ENCODE measurements around the gene E2F3.

DNA sequence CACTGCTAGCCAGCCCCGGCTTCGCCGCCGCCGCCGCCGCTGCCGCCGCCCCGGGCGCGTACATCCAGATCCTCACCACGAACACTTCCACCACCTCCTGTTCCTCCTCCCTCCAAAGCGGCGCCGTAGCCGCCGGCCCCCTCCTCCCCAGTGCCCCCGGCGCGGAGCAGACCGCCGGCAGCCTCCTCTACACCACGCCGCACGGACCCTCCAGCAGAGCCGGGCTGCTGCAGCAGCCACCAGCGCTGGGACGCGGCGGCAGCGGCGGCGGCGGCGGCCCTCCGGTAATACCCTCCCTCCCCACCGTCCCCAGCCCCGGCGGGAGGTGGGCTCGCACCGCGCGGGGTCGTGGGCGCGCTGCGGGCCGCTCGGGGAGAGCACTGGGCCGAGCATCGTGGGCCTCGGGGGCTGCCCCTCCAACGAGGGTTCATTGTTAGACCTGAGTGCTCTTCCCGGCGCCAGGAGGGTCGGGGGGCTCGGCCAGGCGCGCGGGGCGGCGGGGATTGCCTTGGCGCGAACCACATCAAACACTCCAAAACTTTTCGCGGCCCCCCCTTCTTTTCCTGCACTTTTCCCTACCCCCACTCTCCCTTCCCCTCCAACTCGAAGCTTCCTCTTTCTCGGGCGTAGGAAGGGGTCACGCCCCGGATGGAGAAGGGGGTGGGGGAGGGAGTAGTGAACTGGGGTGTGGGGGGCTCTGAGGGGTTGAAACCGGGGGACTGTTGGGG lies 827 bp downstream of the E2F3 start:
- TF ChIP-seq, protein P1, sequence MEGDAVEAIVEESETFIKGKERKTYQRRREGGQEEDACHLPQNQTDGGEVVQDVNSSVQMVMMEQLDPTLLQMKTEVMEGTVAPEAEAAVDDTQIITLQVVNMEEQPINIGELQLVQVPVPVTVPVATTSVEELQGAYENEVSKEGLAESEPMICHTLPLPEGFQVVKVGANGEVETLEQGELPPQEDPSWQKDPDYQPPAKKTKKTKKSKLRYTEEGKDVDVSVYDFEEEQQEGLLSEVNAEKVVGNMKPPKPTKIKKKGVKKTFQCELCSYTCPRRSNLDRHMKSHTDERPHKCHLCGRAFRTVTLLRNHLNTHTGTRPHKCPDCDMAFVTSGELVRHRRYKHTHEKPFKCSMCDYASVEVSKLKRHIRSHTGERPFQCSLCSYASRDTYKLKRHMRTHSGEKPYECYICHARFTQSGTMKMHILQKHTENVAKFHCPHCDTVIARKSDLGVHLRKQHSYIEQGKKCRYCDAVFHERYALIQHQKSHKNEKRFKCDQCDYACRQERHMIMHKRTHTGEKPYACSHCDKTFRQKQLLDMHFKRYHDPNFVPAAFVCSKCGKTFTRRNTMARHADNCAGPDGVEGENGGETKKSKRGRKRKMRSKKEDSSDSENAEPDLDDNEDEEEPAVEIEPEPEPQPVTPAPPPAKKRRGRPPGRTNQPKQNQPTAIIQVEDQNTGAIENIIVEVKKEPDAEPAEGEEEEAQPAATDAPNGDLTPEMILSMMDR (conservative IDR thresholded peaks at IDR 0.05 in 1 of 2, IDR thresholded peaks at IDR 0.05 in 1 of 2; ENCODE audit: extremely low read depth in 1 of 2, insufficient read depth in 1 of 2, low read depth in 1 of 2, low read length in 2 of 2): no peak
- no peak for TF ChIP-seq EZH2 (IDR thresholded peaks at IDR 0.05; ENCODE audit: borderline replicate concordance, low read length)
